Osteocyte (in vitro differentiated cells): ENCODE data around the gene COL6A5. TPM values are rescaled to one million over a fixed set of nuclear protein-coding genes. Genes with fewer than 3 reads are reported as not detected.

Experiments
- DNase-seq: peaks from one replicate; pipeline ENCODE4 v3.0.0; 2021; ENCODE audit warnings: mixed read lengths; ENCODE audit not compliant: unreplicated experiment; ENCODE audit errors: extremely low spot score
- H3K27ac Mint-ChIP-seq: one replicate; pipeline ENCODE4 v1.8.0; 2021; ENCODE audit warnings: mild to moderate bottlenecking, mixed read lengths; ENCODE audit not compliant: unreplicated experiment
- H3K27me3 Mint-ChIP-seq: one replicate; pipeline ENCODE4 v1.8.0; 2021; ENCODE audit warnings: mixed read lengths; ENCODE audit not compliant: unreplicated experiment
- H3K36me3 Mint-ChIP-seq: one replicate; pipeline ENCODE4 v1.8.0; 2021; ENCODE audit warnings: mixed read lengths; ENCODE audit not compliant: unreplicated experiment
- H3K4me1 Mint-ChIP-seq: one replicate; pipeline ENCODE4 v1.8.0; 2021; ENCODE audit warnings: mixed read lengths; ENCODE audit not compliant: unreplicated experiment
- H3K4me3 Mint-ChIP-seq: one replicate; pipeline ENCODE4 v1.8.0; 2021; ENCODE audit warnings: mild to moderate bottlenecking, moderate library complexity, mixed read lengths; ENCODE audit not compliant: unreplicated experiment
- H3K9me3 Mint-ChIP-seq: one replicate; pipeline ENCODE4 v1.8.0; 2021; ENCODE audit warnings: mixed read lengths; ENCODE audit not compliant: unreplicated experiment
- total RNA-seq: library from RNA; stranded (reverse); gene quantifications from 2 replicates; pipeline ENCODE4 v1.2.1, GENCODE V29; 2021
- TF ChIP-seq, protein P1 (sequence below): fragments of 200-600 bp; sonication (generic); IDR thresholded peaks from 2 replicates; pipeline ENCODE4 v1.5.0; 2021; ENCODE audit warnings: antibody characterized with exemption, mild to moderate bottlenecking, moderate library complexity

COL6A5 gene
- total RNA-seq, 1 donor from 2014 or later, result not detected

GRCh38 chr3:130374908-130375307 is 29.4 kb downstream of the COL6A5 start:
- Mint-ChIP-seq H3K4me3 (no peak overlapping the region), H3K27me3 (no peaks in the 10 kb centered on the region), H3K4me1 (no peaks in the 10 kb centered on the region), H3K27ac (no peak overlapping the region), H3K36me3 (no peaks in the 10 kb centered on the region), H3K9me3 (no peaks in the 10 kb centered on the region)
- no peak for DNase-seq
- TF ChIP-seq, protein P1, sequence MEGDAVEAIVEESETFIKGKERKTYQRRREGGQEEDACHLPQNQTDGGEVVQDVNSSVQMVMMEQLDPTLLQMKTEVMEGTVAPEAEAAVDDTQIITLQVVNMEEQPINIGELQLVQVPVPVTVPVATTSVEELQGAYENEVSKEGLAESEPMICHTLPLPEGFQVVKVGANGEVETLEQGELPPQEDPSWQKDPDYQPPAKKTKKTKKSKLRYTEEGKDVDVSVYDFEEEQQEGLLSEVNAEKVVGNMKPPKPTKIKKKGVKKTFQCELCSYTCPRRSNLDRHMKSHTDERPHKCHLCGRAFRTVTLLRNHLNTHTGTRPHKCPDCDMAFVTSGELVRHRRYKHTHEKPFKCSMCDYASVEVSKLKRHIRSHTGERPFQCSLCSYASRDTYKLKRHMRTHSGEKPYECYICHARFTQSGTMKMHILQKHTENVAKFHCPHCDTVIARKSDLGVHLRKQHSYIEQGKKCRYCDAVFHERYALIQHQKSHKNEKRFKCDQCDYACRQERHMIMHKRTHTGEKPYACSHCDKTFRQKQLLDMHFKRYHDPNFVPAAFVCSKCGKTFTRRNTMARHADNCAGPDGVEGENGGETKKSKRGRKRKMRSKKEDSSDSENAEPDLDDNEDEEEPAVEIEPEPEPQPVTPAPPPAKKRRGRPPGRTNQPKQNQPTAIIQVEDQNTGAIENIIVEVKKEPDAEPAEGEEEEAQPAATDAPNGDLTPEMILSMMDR, result no peak

- no peak for DNase-seq
- Mint-ChIP-seq H3K4me1 (no peaks in the 10 kb centered on the region), H3K9me3 (no peaks in the 10 kb centered on the region), H3K36me3 (no peaks in the 10 kb centered on the region), H3K27ac (no peak overlapping the region), H3K4me3 (no peak overlapping the region), H3K27me3 (no peaks in the 10 kb centered on the region)
- TF ChIP-seq, protein P1, result no peak
Measured at GRCh38 chr3:130377960-130378676, 32.6 kb downstream of the COL6A5 start.

DNA sequence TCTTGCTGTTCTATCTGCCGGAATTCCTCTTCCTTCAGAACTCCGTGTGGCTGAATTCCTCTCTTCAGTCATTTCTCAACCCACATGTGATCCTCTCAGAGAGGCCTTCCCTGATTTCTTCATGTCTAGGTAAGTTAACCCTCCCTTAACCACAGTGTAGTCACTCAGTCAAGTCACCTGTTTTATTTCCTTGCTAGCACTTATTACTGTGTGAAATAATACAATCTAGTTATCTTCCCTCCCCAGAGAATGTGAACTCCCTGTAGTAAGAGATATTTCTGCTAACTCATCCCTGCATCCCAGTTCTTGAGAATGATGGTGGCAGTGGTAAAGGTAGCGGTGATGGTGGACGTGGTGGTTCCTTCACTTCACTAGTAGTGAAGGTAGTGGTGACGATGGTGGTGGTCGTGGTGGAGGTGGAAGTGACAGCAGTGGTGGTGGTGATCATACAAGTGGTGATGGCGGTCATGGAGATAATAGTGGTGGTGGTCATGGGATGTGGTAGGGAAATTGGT is 33.3 kb downstream of the COL6A5 start:
- H3K4me3 Mint-ChIP-seq, result no peak overlapping the region

GRCh38 chr3:130379274-130379673 is 33.8 kb downstream of the COL6A5 start:
- Mint-ChIP-seq H3K27me3 (no peaks in the 10 kb centered on the region), H3K4me1 (no peaks in the 10 kb centered on the region), H3K36me3 (no peaks in the 10 kb centered on the region), H3K4me3 (no peak overlapping the region), H3K9me3 (no peaks in the 10 kb centered on the region), H3K27ac (no peak overlapping the region)
- TF ChIP-seq, protein P1, result no peak
- DNase-seq, result no peak

More for the DNA sequence above, 33.3 kb downstream of the COL6A5 start:
- no peaks in the 10 kb centered on the region for H3K9me3 Mint-ChIP-seq
- no peaks in the 10 kb centered on the region for H3K4me1 Mint-ChIP-seq
- H3K36me3 Mint-ChIP-seq, result no peaks in the 10 kb centered on the region
- TF ChIP-seq, protein P1, result no peak
- no peaks in the 10 kb centered on the region for H3K27me3 Mint-ChIP-seq
- DNase-seq, result no peak
- peak overlapping the region; percentile 6 for H3K27ac Mint-ChIP-seq

GRCh38 chr3:130380398-130380797 is 34.9 kb downstream of the COL6A5 start:
- Mint-ChIP-seq H3K36me3 (no peaks in the 10 kb centered on the region), H3K27me3 (no peaks in the 10 kb centered on the region), H3K4me1 (no peaks in the 10 kb centered on the region), H3K4me3 (no peak overlapping the region), H3K9me3 (no peaks in the 10 kb centered on the region), H3K27ac (no peak overlapping the region)
- TF ChIP-seq, protein P1, result no peak
- DNase-seq, result no peak
